ENCODE measurements around the gene AGAP1.

AGAP1 gene

DNA sequence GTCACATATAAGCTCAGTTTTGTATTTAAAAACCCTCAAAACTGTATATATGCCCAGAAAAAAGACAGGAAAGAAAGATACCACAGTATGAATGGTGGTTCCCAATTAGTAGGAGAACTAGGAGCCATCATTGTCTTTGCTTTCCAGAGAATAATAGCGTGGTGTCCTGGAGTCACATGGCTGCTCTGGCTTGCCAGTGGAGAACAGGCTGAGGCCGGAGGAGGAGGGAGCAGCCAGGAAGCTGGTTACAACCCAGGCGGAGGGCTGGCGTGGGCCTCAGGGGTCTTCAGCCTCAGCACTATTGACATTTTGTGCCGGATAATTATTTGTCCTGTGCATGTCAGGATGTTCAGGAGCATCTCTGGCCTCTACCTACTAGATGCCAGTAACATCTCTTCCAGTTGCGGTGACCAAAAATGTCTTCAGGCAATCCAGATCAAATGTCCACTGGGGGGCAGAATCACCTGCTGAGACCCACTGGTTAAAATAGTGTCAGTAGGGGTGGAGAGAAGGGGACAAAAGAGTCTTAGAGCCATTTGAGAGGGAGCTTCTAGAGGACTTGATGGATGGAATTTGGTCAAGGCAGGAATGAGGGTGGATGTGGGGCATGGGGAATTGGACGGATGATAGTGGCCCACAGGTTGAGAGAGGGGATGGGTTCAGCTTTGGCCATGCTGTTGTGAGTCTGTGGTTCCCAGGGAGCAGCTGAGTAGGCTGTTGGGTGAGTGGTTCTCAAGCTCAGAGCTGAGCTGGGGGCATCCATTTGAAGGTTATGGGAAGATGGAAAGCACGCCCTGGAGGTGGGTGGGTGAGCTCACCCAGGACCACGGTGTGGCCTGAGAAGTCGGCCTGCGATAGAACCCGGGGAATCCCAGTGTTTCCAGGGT is 144.9 kb downstream of the AGAP1 start:
- FAIRE-seq (no peak), DNase-seq (ENCODE audit: insufficient read length) (no peak)

DNA sequence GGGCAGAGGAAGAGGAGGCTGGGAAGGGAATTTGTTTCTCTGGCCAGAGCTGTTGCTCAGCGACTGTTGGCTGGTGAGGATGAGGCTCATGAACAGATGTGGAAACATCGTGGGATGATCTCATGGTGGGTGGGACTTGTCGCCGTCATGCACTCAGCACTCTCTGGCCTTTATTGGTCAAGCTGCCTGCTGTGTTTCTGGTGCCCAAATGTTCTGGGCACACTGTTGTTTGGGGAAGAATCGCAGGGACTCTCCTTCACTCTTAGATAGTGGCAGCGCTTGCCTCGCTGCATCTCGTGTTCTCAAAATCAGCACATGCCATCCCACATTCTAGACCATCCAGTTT is 145.6 kb downstream of the AGAP1 start:
- no peak for FAIRE-seq
- TF ChIP-seq POLR2A (IDR thresholded peaks at IDR 0.05; ENCODE audit: low read depth, low read length) (no peak), POLR2AphosphoS5 (IDR thresholded peaks at IDR 0.05; ENCODE audit: low read depth, low read length) (no peak), TAF1 (IDR thresholded peaks at IDR 0.05; ENCODE audit: borderline replicate concordance, low read depth, low read length) (no peak)
- no peak for DNase-seq (ENCODE audit: insufficient read length)

More for the DNA sequence above, 144.9 kb downstream of the AGAP1 start:
- TF ChIP-seq POLR2AphosphoS5 (IDR thresholded peaks at IDR 0.05; ENCODE audit: low read depth, low read length) (no peak), POLR2A (IDR thresholded peaks at IDR 0.05; ENCODE audit: low read depth, low read length) (no peak), TAF1 (IDR thresholded peaks at IDR 0.05; ENCODE audit: borderline replicate concordance, low read depth, low read length) (no peak)

GRCh38 chr2:235639885-235640284 is 146.0 kb downstream of the AGAP1 start:
- no peak for TF ChIP-seq POLR2A (IDR thresholded peaks at IDR 0.05; ENCODE audit: low read depth, low read length)

GRCh38 chr2:235640377-235640776 is 146.5 kb downstream of the AGAP1 start:
- TF ChIP-seq POLR2A (IDR thresholded peaks at IDR 0.05; ENCODE audit: low read depth, low read length) (no peak), POLR2AphosphoS5 (IDR thresholded peaks at IDR 0.05; ENCODE audit: low read depth, low read length) (no peak), TAF1 (IDR thresholded peaks at IDR 0.05; ENCODE audit: borderline replicate concordance, low read depth, low read length) (no peak)
- DNase-seq (ENCODE audit: insufficient read length) (no peak), FAIRE-seq (no peak)

More at GRCh38 chr2:235639885-235640284, 146.0 kb downstream of the AGAP1 start:
- DNase-seq (ENCODE audit: insufficient read length), result no peak
- no peak for FAIRE-seq

DNA sequence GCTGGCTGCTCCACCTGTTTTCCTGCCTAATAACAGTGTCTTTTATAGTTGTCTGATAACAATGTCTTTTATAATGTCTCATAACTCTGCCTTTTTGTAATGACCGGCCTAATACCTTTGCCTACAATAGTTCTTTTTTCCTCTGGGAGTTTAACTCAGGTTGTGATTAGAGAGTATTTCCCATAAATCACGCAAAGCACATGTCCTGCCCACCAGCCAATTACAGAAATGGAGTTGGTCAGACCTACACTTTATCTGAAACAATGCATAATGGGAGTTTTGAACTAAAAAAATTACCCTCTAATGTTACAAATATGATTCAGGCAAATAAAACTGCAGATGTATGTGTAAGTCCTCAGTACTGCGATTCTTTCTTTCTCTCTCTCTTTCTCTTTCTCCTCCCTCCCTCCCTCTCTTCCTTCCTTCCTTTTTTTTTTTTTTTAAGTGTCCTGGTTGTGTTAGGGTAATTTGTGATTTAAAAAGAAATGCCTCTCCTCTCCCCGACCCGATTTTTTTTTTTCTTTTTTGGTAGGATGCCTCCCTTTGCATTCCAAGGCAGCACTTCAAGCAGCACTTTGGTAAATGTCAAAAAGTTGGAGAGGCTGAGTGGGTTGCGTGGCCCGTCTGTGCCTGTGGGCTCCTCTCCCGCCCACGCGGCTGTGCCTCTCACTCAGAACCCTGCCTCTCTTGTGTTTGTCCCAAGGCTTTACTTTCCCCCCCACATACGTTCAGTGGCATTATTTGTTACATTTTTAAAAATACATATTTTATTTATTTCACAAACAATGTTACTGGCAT is 147.3 kb downstream of the AGAP1 start:
- no peak for TF ChIP-seq POLR2A (IDR thresholded peaks at IDR 0.05; ENCODE audit: low read depth, low read length)
- TF ChIP-seq POLR2AphosphoS5 (IDR thresholded peaks at IDR 0.05; ENCODE audit: low read depth, low read length), result no peak
- TF ChIP-seq TAF1 (IDR thresholded peaks at IDR 0.05; ENCODE audit: borderline replicate concordance, low read depth, low read length), result no peak
- no peak for FAIRE-seq
- no peak for DNase-seq (ENCODE audit: insufficient read length)

DNA sequence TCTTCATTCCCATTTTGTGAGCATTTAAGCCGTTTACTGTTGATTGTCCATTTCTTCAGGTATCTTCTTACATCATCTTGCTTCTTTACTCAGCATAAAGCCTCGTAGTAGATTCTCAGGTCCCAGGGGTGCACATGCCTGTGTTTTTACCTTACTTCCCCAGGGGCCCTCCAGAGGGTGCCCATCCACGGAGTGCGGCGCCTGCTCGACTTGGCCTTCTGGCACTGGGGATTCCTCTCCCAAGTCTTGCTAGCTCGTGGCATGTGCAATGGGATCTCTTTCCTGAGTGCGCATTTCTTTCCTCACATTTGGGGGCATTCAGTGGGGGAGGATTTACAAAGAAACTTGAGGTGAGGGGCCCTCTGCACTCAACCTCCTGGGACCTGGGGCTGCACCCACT is 148.1 kb downstream of the AGAP1 start:
- no peak for TF ChIP-seq POLR2A (IDR thresholded peaks at IDR 0.05; ENCODE audit: low read depth, low read length)
- TF ChIP-seq TAF1 (IDR thresholded peaks at IDR 0.05; ENCODE audit: borderline replicate concordance, low read depth, low read length), result no peak
- TF ChIP-seq POLR2AphosphoS5 (IDR thresholded peaks at IDR 0.05; ENCODE audit: low read depth, low read length), result no peak
- FAIRE-seq, result no peak
- no peak for DNase-seq (ENCODE audit: insufficient read length)

GRCh38 chr2:235642446-235643098 is 148.7 kb downstream of the AGAP1 start:
- no peak for TF ChIP-seq POLR2AphosphoS5 (IDR thresholded peaks at IDR 0.05; ENCODE audit: low read depth, low read length)
- DNase-seq (ENCODE audit: insufficient read length) (no peak), FAIRE-seq (no peak)

DNA sequence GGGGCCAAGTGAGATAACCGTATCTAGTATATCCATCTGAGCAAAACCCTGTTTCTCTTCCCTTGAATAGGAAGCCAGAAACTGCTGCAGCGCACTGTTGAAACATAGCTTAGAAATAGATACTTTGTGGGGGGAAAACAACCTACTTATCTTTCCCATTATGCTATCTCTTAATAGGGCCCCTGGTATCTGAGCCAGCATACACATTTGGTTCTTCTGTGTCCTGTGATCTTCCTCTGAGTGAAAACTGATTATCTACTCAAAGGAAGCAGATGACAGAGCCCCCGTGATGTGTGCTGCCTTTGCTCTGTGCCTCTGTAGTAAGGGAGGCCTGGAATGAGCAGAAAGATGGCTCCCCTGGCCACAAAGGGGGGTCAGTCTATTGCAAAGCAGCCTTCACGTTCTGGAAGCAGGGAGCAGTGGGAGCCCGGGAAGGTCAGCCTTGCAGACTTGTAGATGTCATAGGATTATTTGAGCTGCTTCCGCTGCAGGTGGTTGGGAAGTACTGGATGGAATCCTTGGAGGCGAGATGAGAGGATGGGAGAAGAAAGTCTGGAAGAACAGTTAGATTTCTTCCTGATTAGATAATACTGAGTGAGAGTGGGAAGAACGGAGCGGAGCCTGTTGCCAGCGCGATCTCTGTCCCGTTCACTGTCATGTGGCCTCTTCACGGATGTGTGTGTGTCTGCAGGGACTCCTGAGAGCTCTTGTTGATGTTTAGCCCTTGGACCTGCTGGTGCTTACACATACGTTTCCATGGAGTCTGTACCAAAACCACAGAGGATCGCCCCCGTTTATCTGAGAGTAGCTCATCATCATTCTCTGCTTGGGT is 150.1 kb downstream of the AGAP1 start:
- DNase-seq (ENCODE audit: insufficient read length), result no peak
- no peak for FAIRE-seq
- TF ChIP-seq POLR2A (IDR thresholded peaks at IDR 0.05; ENCODE audit: low read depth, low read length) (no peak), POLR2AphosphoS5 (IDR thresholded peaks at IDR 0.05; ENCODE audit: low read depth, low read length) (no peak), TAF1 (IDR thresholded peaks at IDR 0.05; ENCODE audit: borderline replicate concordance, low read depth, low read length) (no peak)

DNA sequence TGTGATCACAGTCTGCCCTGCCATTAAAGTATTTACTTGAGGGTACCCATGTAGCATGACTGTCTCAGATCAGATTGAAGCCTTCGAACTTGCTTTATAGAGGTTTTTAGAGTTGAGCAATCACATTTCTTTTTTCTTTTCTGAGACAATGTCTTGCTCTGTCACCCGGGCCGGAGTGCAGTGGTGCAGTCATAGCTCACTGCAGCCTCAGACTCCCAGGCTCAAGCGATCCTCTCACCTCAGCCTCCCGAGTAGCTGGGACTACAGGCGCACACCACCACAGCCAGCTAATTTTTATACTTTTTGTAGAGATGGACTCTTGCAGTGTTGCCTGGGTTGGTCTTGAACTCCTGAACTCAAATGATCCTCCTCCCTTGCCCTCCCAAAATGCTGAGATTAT is 153.4 kb downstream of the AGAP1 start:
- TF ChIP-seq POLR2AphosphoS5 (IDR thresholded peaks at IDR 0.05; ENCODE audit: low read depth, low read length) (no peak), POLR2A (IDR thresholded peaks at IDR 0.05; ENCODE audit: low read depth, low read length) (no peak)
- DNase-seq (ENCODE audit: insufficient read length), result no peak
- no peak for FAIRE-seq

DNA sequence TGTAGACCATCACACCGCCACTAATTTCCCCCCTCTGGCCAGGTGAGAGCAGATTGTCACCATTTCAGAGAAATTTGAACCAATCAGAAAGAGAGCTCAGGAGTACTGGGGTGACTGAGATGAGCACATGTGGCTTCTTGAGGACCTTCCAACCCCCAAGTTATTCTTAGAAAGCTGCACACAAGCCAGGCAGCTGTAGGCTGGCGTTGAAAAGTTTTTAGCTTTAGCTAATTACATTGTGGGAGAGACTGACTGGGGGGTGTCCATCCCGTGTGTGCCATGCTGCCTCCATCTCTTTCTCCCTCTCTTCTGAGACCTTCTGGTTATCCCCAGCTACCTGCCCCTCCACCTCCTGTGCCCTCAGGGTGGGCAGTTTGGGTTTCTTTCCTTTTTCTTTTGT is 154.0 kb downstream of the AGAP1 start:
- FAIRE-seq (no peak), DNase-seq (ENCODE audit: insufficient read length) (no peak)
- no peak for TF ChIP-seq POLR2AphosphoS5 (IDR thresholded peaks at IDR 0.05; ENCODE audit: low read depth, low read length)
- TF ChIP-seq POLR2A (IDR thresholded peaks at IDR 0.05; ENCODE audit: low read depth, low read length), result no peak

GRCh38 chr2:235649418-235649817 is 155.6 kb downstream of the AGAP1 start:
- DNase-seq (ENCODE audit: insufficient read length), result no peak
- TF ChIP-seq POLR2AphosphoS5 (IDR thresholded peaks at IDR 0.05; ENCODE audit: low read depth, low read length) (no peak), TAF1 (IDR thresholded peaks at IDR 0.05; ENCODE audit: borderline replicate concordance, low read depth, low read length) (no peak), POLR2A (IDR thresholded peaks at IDR 0.05; ENCODE audit: low read depth, low read length) (no peak)
- no peak for FAIRE-seq

Data from GM12892 (cell line).